Cerebellar nuclear complex (tissue), 1 donor: Measurements from ENCODE around the gene IGSF23.
"Not testable (repeated sequence)": the region's sequence is repeated elsewhere in the genome, so short reads cannot be mapped to it uniquely, and the experiment has no call there.

Experiments used
- DNase-seq, 2 experiments: peaks; one replicate each; lab custom pipeline; 2025; lab: John Stamatoyannopoulos, UW

IGSF23 gene

DNA sequence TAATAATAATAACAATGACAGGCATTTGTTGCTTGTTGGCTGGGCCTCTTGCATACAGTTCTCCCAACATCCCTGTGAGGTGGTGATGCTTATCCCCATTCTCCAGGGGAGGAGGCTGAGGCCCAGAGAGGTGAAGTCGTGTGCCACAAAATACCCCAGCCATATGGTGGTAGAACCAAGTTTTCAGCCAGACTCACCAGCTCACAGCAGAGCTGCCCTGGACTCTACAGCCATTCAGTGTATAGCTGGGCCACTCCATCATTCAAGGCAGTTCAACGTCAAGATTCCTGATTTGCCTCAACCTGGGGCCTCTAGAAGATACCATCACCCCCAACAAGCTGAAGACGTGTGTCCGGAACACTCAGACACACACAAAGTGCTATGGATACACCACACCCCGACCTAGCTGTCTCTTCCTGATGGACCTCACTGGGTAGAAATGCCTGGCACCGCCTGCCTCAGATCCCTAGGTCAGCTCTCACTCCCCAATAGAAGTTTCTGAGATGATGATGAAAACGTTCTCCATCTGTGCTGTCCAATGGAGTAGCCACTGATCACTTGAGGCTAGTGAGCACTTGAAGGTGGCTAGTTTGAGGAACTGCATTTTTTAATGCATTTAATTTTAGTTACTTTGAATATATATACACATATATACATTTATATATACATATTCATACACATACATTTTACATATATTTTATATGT, 53.6 kb downstream of the IGSF23 start:
- DNase-seq, result no peak

DNA sequence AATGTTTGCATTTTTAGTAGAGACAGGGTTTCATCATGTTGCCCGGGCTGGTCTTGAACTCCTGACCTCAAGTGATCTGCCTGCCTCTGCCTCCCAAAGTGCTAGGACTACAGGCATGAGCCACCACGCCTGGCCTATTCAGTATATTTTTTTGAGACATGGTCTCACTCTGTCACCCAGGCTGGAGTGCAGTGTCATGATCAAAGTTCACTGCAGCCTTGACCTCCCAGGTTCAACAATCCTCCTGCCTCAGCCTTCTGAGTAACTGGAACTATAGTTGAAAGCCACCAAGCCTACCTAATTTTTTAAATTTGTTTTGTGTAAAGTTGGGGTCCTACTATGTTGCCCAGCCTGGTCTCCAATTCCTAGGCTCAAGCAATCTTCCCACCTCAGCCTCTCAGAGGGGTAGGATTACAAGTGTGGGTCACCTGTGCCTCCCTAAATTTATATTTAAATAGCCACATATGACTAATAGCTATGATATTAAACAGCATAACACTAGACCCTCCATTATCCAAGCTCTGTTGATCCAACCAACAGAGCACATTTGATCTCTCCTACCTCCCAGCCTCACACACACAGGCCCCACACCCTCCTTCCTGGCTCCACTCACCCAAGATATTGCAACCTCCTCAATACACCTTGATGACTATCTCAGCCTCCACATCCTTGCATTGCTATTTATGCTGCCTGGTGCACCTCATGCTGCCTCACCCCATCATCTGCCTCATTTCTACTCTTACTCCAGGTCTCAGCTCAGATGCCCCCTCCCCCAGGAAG, 55.8 kb downstream of the IGSF23 start:
- DNase-seq, result no peak

DNA sequence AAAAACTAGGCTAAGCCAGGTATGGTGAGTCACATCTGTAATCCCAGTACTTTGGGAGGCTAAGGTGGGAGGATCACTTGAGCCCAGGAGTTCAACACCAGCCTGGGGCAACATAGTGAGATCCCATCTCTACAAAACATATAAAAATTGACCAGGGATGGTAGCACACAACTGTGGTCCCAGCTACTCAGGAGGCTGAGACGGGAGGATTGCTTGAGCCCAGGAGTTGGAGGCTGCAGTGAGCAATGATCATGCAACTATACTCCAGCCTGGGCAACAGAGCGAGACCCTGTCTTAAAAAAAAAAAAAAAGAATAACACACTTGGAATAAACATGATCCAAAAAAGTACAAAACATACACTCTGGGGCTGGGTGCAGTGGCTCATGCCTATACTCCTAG, 56.7 kb downstream of the IGSF23 start:
- not testable (repeated sequence) for DNase-seq

DNA sequence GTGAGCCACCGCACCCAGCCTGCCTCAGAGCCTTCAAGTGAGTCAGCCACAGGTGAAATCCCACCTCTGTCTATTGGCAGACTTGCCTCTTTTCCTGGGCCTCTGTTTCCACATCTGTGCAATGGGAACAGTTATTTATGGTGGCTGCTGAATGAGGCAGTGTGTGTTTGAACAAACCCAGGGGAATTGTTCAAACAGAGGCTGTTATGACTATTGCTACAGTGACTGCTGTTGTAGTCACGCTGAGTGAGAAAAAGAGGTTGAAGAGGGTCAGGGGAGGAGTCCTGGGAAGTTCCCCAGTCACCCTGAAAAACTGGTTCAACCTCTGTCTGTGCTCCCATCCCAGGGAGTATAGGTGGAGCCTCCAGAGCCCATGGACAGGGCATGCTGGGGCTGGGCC, 58.0 kb downstream of the IGSF23 start, which contains the start of gene CEACAM19:
TSS of gene CEACAM19 (plus strand) at position 83 of the 400 bp plus-strand sequence. CDS start 450 bp downstream, outside the sequence.
- DNase-seq, result no peak

DNA sequence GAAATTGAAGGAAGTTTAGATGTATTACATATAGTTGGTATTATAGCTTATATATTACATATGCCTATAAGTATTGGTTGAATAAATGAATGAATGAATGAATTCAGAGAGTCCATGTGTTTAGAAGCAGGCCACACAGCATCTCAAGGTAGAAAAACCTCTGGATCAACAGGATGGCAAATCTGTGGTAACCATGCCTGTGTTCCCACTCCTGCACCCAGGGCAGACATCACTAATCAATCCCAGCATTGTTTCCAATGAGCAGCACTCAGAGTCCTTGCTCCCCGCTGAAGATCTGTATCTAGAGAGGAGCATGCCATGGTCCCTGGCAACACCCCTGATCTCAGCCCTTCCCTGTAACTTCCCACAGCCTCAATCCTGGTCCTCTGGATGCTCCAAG, 58.9 kb downstream of the IGSF23 start:
- DNase-seq, result no peak

DNA sequence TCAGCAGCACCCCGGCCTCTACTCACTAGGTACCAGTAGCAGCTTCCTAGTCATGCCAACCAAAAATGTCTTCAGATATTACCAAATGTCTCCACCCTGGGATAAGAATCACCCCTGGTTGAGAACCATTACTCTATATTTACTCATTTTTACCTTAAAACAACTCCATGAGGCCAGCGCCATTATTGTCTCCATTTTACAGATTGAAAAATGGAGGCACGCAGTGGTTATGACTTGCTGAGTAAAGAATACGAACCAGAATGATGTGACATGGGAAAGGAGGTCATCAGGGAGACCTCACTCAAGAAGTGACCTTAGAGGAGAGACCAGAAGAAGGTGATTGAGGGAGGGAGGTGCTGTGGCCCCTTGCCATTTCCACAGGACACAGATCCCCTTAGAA, 60.1 kb downstream of the IGSF23 start:
- DNase-seq, result no peak

DNA sequence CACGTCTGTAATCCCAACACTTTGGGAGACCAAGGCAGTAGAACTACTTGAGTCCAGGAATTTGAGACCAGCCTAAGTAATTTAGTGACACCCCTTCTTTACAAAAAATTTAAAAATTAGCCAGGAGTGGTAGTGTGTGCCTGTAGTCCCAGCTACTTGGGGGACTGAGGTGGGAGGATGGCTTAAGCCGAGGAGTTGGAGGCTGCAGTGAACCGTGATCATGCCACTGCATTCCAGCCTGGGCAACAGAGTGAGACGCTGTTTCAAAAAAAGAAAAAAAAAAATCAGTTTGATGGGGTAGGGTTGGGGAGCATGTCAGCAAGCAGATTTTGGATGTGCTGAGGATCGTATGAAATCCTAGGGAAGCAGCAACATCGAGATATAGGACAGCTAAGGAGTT, 62.2 kb downstream of the IGSF23 start:
- no peak for DNase-seq

DNA sequence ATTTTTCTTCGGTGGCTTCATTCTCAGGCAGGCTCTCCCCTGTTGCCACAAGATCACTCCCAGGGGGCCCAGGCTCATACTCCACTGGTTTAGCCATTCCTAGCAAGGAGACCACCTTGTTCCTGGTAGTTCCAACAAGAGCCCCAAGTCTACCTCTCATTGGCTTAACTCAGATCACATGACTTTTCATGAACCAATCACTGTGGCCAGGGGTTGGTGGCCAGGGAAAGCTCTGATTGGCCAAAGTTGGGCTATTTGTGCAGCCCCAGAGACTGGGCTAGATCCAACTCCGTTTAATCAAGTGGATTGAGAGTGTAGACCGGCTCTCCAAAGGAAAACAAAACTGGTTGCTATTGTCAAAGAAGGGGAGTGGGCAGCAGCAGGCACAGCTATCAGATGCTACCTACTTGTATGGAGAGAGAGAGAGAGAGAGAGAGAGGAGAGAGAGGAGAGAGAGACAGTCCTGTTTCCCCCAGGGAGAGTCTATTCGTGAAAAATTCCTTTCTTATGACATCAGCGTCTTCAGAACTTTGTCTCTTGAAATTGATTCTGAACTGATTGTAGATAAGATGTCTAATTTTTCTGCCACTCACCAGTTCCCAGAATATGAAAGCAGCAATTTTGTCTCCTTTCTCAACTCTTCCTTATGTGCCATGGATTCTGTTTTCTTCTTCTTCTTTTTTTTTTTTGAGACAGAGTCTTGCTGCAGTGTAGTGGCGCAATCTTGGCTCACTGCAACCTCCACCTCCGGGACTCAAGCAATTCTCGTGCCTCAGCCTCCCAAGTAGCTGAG, 63.9 kb downstream of the IGSF23 start:
- no peak for DNase-seq

DNA sequence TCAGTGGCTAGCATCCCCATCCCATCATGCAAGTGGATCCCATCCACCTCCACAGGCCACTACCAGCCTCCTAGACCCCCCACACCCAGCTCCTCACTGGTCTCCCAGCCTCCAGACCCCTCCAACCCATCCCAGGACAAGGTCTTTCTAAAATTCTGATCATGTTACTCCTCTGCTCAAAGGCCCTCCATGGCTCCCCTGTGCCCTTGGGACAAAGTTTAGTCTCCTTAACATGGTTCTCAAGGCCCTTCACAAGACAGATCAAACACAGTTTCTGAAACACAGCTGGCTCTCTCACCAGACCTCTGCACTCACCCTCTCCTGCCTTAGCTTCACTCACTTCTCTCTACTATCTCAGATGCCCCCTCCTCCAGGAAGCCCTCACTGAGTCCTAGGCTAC, 67.2 kb downstream of the IGSF23 start:
- DNase-seq, result no peak

DNA sequence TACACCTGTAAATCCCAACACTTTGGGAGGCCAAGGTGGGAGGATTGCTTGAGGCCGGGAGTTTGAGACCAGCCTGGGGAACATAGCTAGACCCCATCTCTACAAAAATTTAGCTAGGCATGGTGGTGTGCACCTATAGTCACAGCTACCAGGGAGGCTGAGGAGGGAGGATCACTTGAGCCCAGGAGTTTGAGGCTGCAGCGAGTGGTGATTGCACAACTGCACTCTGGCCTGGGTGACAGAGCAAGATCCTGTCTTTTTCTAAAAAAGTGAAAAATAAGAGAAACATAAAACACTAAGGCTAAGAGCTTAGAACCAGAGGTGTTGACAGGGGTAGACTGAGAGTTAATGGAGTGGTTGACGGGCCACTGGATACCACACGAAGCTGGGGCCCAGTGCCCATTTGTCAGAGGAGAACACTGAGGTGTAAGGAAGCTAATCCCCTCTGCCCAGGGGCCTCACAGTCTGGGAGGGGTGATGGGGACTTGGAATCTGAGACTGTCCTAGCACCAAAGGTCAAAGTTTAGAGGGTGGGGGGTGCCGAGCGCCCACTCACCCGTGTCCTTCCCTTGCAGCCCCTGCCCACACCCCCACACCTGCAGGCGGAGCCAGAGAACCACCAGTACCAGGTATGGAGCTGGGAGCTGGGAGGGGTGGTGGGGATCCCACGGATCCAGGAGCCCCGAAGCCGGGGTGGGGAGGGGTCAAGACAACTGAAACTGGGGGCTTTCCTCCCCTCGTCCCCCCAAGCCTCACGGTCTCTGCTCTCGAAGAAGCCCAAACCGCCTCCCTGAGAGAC, 68.8 kb downstream of the IGSF23 start:
- DNase-seq, result no peak

DNA sequence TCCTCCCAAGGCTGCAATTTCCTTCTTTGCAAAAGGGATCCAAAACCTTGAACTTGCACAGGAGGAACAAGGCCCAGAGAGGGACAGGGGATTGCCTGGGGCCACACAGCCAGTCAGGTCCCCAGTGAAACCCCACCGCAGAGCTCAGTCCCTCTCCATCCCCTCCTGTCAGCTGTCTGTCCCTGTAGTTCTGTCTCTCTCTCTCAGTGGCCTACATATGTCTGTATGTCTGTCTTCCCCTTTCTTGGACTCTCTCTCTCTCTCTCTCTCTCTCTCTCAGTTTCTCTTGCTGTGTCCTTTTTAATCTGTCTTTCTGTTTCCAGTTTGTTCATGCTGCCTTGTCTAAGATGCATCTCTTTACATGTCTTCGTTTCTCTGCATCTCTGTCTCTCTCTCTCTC, 69.4 kb downstream of the IGSF23 start:
- no peak for DNase-seq

DNA sequence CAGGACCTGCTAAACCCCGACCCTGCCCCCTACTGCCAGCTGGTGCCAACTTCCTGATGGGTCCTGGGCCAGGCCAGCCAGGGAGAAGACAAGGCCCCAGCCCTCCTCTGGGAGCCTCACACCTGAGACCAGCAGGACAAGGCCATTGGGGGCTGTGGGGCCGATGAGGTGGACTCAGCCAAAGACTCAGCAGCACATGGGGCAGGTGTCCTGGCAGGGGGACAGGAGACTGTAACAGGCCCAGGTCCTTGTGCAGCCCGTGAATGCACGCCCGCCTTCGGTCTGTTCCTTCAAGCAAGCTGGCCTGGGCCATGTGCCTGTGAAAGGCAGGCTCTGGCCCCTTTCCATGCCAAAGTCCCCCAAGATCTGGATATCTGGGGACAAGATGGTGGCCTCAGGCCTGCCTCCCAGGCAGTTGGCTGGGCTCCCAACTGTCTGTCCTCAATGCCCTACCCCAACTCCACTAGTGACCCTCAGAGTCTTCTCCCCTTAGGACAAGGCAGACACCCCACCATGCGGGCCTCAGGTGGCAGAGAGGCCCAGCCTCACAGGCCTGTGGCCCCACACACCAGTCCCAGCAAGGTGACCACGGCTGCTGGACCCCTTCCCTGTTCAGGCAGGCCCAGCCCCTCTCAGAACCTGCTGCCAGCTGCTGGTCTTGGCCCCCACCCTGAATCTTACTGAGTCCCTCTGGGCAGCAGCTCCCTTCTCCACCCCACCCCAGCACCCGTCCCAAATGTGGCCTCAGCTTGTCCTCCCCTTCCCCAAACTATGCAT, 70.3 kb downstream of the IGSF23 start:
- DNase-seq, result no peak

DNA sequence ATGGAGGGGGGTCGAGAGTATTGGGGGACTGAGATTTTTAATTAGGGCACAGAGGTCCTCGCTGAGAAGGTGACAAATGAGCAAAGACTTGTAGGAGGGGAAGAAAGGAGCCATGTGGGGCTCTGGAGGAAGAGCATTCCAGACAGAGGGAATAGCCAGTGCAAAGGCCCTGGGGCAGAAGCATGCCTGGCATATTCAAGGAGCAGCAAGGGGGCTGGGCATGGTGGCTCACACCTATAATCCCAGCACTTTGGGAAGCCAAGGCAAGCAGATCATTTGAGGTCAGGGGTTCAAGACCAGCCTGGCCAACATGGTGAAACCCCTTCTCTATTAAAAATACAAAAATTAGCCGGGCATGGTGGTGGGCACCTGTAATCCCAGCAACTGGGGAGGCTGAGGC, 71.0 kb downstream of the IGSF23 start:
- DNase-seq, result not testable (repeated sequence)

DNA sequence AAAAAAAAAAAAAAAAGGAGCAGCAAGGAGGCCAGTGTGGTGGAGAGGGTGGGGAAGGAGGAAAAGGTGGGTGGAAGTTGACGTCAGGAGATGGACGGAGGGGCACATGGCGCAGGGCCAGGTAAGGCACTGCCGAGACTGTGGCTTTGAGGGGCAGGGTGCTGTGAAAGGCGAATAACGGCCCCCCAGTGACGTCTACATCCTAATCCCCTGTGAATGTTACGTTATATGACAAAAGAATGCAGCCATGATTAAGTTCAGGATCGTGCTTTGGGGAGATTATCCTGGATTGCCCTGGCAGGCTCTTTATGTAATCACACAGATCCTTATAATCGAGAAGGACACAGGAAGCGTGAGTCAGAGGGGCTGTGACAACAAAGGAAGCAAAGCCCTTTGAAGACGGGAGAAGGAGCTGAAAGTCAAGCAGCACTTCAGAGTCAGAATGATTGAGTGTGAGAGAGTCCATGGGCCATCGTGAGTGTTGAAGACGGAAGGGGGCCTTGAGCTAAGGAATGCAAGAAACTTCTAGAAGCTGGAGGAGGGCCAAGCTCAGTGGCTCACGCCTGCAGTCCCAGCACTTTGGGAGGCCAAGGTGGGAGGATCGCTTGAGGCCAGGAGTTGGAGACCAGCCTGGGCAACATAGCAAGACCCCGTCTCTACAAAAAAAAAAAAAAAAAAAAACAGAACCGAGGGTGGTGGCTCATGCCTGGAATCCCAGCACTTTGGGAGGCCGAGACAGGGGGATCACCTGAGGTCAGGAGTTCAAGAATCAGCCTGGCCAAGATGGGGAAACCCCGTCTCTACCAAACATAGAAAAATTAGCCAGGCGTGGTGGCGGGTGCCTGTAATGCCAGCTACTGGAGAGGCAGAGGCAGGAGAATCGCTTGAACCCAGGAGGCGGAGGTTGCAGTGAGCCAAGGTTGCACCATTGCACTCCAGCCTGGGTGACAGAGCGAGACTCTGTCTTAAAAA, 71.8 kb downstream of the IGSF23 start:
- no peak for DNase-seq

DNA sequence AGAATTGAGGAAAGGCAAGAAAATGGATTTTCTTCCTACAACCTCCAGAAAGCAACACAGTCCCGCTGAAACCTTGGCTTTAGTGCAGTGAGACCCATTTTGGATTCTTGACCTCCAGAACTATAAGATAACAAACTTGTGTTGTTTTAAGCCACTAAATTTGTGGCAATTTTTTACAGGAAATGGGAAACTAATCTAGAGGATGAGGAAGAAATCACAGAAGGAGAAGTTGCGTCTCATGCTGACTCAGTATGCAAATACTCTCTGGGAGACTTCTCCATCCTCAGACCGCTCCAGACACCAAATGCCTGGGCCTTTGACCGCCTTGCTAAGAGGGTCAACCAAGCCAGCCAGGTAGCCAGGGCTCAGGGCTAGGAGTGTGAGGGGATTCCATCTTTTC, 72.5 kb downstream of the IGSF23 start:
- DNase-seq, result no peak
